ENCODE measurements around the gene C1QTNF6. TPM values are rescaled to one million over a fixed set of nuclear protein-coding genes. Genes with fewer than 3 reads are reported as not detected.

C1QTNF6 gene
- polyA plus RNA-seq, 2 of the 4 experiments (the other 2 are of a cell fraction) = 18.6 to 24.5 TPM

GRCh38 chr22:37153901-37154300, 34.1 kb downstream of the C1QTNF6 start:
- POLR2A ChIA-PET = no interaction called here
- DNase-seq (ENCODE audit: low read depth in 1 of 2, low spot score in 1 of 2) (no peak), FAIRE-seq (no peak), ATAC-seq (no peak)
- TF ChIP-seq ZNF302 (CRISPR knock-in tag; IDR thresholded peaks at IDR 0.05) (no peak), EHF (CRISPR knock-in tag; IDR thresholded peaks at IDR 0.05) (no peak), NR3C1 (IDR thresholded peaks at IDR 0.05) (no peak), TFCP2L1 (CRISPR knock-in tag; IDR thresholded peaks at IDR 0.05) (no peak), TP53 (CRISPR knock-in tag; IDR thresholded peaks at IDR 0.05) (no peak), BCL3 (IDR thresholded peaks at IDR 0.05) (no peak), BHLHE40 (IDR thresholded peaks at IDR 0.05; ENCODE audit: low read depth, low read length) (no peak), RARB (CRISPR knock-in tag; IDR thresholded peaks at IDR 0.05) (no peak), PHF8 (IDR thresholded peaks at IDR 0.05; ENCODE audit: borderline replicate concordance, low read depth) (no peak), ZFP36 (IDR thresholded peaks at IDR 0.05; ENCODE audit: borderline replicate concordance, partially characterized antibody) (no peak), MAFK (IDR thresholded peaks at IDR 0.05; ENCODE audit: partially characterized antibody) (no peak), CBX2 (IDR thresholded peaks at IDR 0.05; ENCODE audit: borderline replicate concordance, low read depth) (no peak), EHMT2 (IDR thresholded peaks at IDR 0.05; ENCODE audit: low read depth) (no peak), KDM5A (IDR thresholded peaks at IDR 0.05) (no peak), EP300 (IDR thresholded peaks at IDR 0.05) (no peak), POLR2A (IDR thresholded peaks at IDR 0.05; ENCODE audit: low read length) (no peak)
- TF ChIP-seq, protein P1, sequence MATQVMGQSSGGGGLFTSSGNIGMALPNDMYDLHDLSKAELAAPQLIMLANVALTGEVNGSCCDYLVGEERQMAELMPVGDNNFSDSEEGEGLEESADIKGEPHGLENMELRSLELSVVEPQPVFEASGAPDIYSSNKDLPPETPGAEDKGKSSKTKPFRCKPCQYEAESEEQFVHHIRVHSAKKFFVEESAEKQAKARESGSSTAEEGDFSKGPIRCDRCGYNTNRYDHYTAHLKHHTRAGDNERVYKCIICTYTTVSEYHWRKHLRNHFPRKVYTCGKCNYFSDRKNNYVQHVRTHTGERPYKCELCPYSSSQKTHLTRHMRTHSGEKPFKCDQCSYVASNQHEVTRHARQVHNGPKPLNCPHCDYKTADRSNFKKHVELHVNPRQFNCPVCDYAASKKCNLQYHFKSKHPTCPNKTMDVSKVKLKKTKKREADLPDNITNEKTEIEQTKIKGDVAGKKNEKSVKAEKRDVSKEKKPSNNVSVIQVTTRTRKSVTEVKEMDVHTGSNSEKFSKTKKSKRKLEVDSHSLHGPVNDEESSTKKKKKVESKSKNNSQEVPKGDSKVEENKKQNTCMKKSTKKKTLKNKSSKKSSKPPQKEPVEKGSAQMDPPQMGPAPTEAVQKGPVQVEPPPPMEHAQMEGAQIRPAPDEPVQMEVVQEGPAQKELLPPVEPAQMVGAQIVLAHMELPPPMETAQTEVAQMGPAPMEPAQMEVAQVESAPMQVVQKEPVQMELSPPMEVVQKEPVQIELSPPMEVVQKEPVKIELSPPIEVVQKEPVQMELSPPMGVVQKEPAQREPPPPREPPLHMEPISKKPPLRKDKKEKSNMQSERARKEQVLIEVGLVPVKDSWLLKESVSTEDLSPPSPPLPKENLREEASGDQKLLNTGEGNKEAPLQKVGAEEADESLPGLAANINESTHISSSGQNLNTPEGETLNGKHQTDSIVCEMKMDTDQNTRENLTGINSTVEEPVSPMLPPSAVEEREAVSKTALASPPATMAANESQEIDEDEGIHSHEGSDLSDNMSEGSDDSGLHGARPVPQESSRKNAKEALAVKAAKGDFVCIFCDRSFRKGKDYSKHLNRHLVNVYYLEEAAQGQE (IDR thresholded peaks at IDR 0.05) = no peak
- TF ChIP-seq, protein P2, sequence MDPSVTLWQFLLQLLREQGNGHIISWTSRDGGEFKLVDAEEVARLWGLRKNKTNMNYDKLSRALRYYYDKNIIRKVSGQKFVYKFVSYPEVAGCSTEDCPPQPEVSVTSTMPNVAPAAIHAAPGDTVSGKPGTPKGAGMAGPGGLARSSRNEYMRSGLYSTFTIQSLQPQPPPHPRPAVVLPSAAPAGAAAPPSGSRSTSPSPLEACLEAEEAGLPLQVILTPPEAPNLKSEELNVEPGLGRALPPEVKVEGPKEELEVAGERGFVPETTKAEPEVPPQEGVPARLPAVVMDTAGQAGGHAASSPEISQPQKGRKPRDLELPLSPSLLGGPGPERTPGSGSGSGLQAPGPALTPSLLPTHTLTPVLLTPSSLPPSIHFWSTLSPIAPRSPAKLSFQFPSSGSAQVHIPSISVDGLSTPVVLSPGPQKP (IDR thresholded peaks at IDR 0.05; ENCODE audit: low read depth, low read length) = no peak
- H3K27ac ChIP-seq = no peak overlapping the region
- no peak overlapping the region for H3K4me2 ChIP-seq
- WGBS (ENCODE audit: missing lambda C conversion rate) = 94% methylated on average over 2 of the region's 6 CpGs
- peaks cover 13% of the 10 kb centered on the region; the same call in 2 of the 3 replicates for H3K4me1 ChIP-seq
- CTCF ChIA-PET = interaction anchor here (1.1 kb wide), 1 partner anchor 43 kb away, joined by 4 read pairs; no protein-coding TSS in a partner anchor
- no peaks in the 10 kb centered on the region for H3K9me3 ChIP-seq
- no peak overlapping the region for H3K4me3 ChIP-seq

DNA sequence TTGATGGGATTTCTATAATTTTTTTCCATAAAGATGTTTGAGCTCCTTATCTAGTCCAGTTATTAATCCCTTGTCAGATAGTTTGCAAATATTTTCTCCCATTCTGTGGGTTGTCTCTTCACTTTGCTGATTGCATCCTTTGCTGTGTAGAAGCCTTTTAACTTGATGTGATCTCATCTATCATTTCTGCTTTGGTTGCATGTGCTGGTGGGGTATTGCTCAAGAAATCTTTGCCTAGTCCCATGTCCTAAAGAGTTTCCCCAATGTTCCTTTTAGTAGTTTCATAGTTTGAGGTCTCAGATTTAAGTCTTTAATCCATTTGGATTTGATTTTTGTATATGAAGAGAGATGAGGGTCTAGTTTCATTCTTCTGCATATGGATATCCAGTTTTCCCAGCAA, 36.6 kb downstream of the C1QTNF6 start:
- POLR2A ChIA-PET = no interaction called here
- no peak for DNase-seq (ENCODE audit: low read depth in 1 of 2, low spot score in 1 of 2)
- no peak overlapping the region for H3K4me2 ChIP-seq
- no peaks in the 10 kb centered on the region for H3K9me3 ChIP-seq
- FAIRE-seq = no peak
- no peak overlapping the region for H3K4me3 ChIP-seq
- no peak overlapping the region for H3K27ac ChIP-seq
- ATAC-seq = no peak
- no peaks in the 10 kb centered on the region for H3K4me1 ChIP-seq
- CTCF ChIA-PET = interaction anchor here (2.7 kb wide), 1 partner anchor 14 kb away, joined by 8 read pairs; no protein-coding TSS in a partner anchor
- TF ChIP-seq EHF (CRISPR knock-in tag; IDR thresholded peaks at IDR 0.05) = no peak
- no peak for TF ChIP-seq FOSB (CRISPR knock-in tag; IDR thresholded peaks at IDR 0.05)
- TF ChIP-seq, protein P3, sequence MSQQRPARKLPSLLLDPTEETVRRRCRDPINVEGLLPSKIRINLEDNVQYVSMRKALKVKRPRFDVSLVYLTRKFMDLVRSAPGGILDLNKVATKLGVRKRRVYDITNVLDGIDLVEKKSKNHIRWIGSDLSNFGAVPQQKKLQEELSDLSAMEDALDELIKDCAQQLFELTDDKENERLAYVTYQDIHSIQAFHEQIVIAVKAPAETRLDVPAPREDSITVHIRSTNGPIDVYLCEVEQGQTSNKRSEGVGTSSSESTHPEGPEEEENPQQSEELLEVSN (IDR thresholded peaks at IDR 0.05; ENCODE audit: borderline replicate concordance, low read depth) = no peak
- TF ChIP-seq, protein P1 (IDR thresholded peaks at IDR 0.05) = no peak
- TF ChIP-seq RAD21 (conservative IDR thresholded peaks at IDR 0.05 in 1 of 2, IDR thresholded peaks at IDR 0.05 in 1 of 2) = no peak
- no peak for TF ChIP-seq CBX8 (IDR thresholded peaks at IDR 0.05)
- no peak for TF ChIP-seq CHD2 (IDR thresholded peaks at IDR 0.05; ENCODE audit: low read length, partially characterized antibody)
- no peak for TF ChIP-seq MYC (IDR thresholded peaks at IDR 0.05; ENCODE audit: borderline replicate concordance, low read length)
- TF ChIP-seq PHF8 (IDR thresholded peaks at IDR 0.05; ENCODE audit: borderline replicate concordance, low read depth) = no peak
- TF ChIP-seq CBX2 (IDR thresholded peaks at IDR 0.05; ENCODE audit: borderline replicate concordance, low read depth) = no peak
- TF ChIP-seq ZC3H11A (IDR thresholded peaks at IDR 0.05) = no peak
- TF ChIP-seq ZSCAN20 (CRISPR knock-in tag; IDR thresholded peaks at IDR 0.05) = no peak
- no peak for TF ChIP-seq RNF2 (IDR thresholded peaks at IDR 0.05; ENCODE audit: borderline replicate concordance, low read depth)
- no peak for TF ChIP-seq SREBF2 (IDR thresholded peaks at IDR 0.05)

Measured in A549 (cell line).